ENCODE measurements around the gene MKLN1.
"Not testable (repeated sequence)": the region's sequence is repeated elsewhere in the genome, so short reads cannot be mapped to it uniquely, and the experiment has no call there.

Gene MKLN1

DNA sequence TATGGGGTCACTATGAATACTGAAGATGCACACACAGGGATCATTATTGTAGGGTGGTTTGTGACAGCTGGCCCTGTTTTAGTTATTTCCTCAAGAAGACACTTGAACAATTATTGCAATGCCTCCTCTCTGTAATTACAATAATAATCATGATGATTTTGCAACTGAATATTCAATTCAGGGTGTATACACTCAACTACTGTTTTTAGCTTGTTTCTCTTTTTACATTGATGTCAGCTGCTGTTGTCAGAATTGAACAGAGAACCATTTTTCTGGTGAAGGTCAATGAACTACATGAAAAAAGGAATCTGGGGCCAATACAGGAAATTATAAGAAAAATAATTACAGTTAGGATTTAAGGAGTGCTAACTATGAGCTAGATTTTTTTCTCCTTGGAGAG, 28.6 kb upstream of the MKLN1 start:
- TF ChIP-seq POLR2A (IDR thresholded peaks at IDR 0.05; ENCODE audit: low read depth, low read length), result no peak
- TF ChIP-seq POLR2AphosphoS5 (IDR thresholded peaks at IDR 0.05; ENCODE audit: low read depth, low read length), result no peak
- TF ChIP-seq TAF1 (IDR thresholded peaks at IDR 0.05; ENCODE audit: borderline replicate concordance, low read depth, low read length), result no peak

DNA sequence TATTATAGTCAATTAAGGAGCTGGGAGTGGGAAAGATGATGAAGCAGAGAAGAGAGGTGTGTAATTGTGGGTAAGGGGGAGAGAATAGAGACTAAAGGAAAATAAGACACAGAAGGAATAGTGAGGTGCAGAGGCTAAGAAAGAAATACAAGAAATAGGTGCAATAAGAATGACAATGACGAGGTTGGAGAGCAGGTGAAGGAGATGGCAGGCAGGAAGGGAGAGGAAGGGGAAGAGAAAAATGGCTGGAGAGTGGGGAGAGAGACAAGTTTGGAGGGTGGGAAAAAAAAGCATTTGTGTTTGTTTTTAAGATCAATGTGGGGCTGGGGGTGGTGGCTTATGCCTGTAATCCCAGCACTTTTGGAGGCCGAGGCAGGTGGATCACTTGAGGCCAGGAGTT, 27.6 kb upstream of the MKLN1 start:
- FAIRE-seq (no peak), DNase-seq (ENCODE audit: insufficient read length) (no peak)
- no peak for TF ChIP-seq TAF1 (IDR thresholded peaks at IDR 0.05; ENCODE audit: borderline replicate concordance, low read depth, low read length)
- no peak for TF ChIP-seq POLR2AphosphoS5 (IDR thresholded peaks at IDR 0.05; ENCODE audit: low read depth, low read length)
- TF ChIP-seq POLR2A (IDR thresholded peaks at IDR 0.05; ENCODE audit: low read depth, low read length), result no peak

More for the DNA sequence above, 28.6 kb upstream of the MKLN1 start:
- FAIRE-seq (no peak), DNase-seq (ENCODE audit: insufficient read length) (no peak)

DNA sequence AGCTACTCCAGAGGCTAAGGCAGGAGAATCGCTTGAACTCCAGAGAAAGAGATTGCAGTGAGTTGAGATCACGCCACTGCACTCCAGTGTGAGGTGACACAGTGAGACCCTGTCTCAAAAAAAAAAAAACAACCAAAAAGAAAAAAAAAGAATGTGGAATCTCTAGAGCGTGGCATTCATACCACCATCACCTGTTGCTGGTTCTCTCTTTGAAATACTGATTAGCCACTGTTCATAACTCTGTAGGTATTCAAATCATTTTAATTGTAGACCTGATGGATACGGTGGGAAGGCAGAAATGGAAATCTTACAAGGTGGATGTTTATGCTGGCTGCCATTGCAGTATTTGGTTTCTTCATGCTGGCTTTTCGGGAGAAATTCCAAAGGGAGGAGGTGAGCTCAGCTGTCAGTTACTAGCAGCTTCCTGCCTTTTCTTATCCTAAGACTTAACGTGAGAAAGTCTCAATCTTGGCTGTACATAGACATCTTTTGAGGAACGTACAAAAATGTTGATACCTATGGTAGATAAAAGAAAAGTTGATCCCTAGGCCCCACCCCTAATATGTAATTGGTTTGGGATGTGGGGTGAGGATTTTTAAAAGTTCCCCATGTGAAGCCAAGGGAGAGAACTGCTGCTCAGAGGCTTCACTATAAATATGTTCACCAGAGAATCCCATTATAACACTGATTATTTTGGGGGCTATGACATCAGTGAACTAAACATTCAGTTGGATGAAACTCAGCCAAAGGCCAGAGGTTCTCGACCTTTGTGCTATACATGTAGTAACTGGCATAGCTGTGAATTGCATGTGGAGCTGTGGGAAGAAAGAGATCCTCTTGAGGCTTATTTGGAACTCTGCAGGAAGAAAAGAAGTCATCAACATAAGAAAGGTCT, 26.9 kb upstream of the MKLN1 start:
- DNase-seq (ENCODE audit: insufficient read length) (no peak), FAIRE-seq (no peak)
- TF ChIP-seq TAF1 (IDR thresholded peaks at IDR 0.05; ENCODE audit: borderline replicate concordance, low read depth, low read length) (no peak), POLR2A (IDR thresholded peaks at IDR 0.05; ENCODE audit: low read depth, low read length) (no peak)

DNA sequence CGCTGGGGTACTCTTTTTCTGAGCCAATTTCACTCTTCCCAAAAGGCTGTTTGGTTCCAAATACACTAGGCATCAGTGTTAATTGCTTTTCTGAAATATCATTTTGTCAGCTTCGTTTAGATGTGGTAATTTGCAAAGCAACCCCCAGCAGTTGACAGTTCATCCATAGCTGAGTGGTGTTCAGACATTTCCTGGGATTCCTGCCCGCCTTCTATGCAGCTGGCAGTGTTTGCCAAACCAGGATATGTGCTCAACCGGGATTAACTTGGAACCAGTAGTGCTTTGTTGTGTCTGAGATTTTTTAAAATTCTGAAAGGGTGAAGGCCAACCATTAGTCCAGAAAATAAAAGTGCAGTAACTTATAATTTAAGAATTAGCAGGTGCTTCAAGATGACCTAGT, 25.2 kb upstream of the MKLN1 start:
- DNase-seq (ENCODE audit: insufficient read length), result no peak
- TF ChIP-seq POLR2AphosphoS5 (IDR thresholded peaks at IDR 0.05; ENCODE audit: low read depth, low read length) (no peak), TAF1 (IDR thresholded peaks at IDR 0.05; ENCODE audit: borderline replicate concordance, low read depth, low read length) (no peak), POLR2A (IDR thresholded peaks at IDR 0.05; ENCODE audit: low read depth, low read length) (no peak)
- FAIRE-seq, result no peak

DNA sequence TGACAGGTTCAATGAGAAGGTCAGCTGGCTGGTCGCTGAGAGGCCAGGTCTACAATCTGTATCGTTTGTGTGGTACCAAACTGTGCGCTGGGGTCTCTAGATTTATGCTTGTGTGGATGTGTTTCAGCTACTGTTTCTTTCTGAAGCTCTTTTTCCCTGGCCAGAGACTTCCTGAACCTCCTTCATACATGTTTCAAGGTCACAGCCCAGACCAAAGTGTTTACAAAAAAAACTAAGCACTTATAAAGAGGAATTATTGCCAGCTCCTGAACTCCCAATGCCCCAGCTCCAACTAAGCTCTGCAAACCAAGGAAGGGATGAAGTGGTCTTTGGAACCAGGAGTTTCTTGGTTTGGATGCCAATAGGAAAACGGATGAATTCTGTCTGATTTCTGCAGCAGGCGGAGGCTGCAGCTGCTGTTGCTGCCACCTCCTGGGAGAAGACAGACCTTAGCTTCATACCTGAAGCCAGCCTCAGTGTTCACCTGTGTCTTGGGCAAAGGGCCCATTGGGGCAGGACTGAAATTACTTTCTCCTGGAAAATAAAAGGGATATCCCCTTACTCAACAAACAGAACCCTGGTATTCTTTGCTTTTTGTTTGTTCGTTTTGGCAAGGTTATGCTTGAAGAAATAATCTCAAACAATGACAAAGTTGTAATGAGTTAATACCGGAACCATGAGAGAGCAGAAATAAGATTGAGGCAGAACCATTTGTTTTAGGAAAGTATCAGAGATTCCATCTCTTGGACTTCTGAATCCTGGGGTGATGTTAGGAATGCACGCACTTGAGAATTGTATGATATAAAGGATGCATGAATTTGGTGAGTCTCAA, 24.6 kb upstream of the MKLN1 start:
- TF ChIP-seq TAF1 (IDR thresholded peaks at IDR 0.05; ENCODE audit: borderline replicate concordance, low read depth, low read length) (no peak), POLR2A (IDR thresholded peaks at IDR 0.05; ENCODE audit: low read depth, low read length) (no peak), POLR2AphosphoS5 (IDR thresholded peaks at IDR 0.05; ENCODE audit: low read depth, low read length) (no peak)
- FAIRE-seq (no peak), DNase-seq (ENCODE audit: insufficient read length) (no peak)

DNA sequence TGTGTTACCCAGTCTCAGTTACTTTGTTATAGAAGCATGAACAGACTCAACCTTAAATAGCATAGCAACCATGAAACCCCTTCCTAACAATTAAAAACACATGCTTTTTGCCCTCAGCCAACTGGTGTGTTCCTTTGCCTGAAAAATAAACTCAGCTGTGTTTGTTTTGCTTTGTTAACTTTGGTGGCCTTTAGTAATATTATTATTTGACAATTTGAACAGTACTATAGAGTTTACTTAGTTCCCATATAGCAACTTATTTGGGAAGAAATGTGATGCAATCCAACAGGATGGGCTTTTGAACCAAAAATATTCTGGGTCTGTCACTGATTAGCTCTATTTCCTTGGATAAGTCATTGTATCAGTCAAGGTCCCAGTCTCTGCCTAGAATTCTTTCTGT, 22.5 kb upstream of the MKLN1 start:
- no peak for FAIRE-seq
- DNase-seq (ENCODE audit: insufficient read length), result no peak
- TF ChIP-seq POLR2A (IDR thresholded peaks at IDR 0.05; ENCODE audit: low read depth, low read length) (no peak), TAF1 (IDR thresholded peaks at IDR 0.05; ENCODE audit: borderline replicate concordance, low read depth, low read length) (no peak), POLR2AphosphoS5 (IDR thresholded peaks at IDR 0.05; ENCODE audit: low read depth, low read length) (no peak)

DNA sequence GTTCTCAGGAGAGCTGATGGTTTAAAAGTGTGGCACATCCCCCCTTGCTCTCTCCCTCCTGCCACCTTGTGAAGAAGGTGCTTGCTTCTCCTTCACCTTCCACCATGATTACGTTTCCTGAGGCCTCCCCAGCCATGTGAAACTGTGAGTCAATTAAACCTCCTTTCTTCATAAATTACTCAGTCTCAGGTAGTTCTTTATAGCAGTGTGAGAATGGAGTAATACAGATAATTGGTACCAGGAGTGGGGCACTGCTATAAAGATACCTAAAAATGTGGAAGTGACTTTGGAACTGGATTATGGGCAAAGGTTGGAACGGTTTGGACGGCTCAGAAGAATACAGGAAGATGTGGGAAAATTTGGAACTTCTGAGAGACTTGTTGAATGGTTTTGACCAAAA, 21.6 kb upstream of the MKLN1 start:
- not testable (repeated sequence) for FAIRE-seq; DNase-seq (ENCODE audit: insufficient read length)

DNA sequence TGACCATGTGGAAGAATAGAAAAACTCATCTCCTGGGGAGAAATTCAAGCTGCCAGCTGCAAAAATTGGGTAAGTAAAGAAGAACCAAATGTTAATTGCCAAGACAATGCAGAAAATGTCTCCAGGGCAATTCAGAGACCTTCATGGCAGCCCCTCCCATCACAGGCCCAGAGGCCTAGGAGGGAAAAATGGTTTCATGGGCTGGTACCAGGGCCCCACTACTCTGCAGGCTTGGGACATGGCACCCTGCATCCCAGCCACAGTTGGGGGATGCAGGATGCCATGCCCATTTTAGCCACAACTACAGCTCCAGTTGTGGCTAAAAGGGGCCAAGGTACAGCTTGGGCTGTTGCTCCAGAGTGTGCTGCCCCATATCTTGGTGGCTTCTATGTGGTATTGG, 20.9 kb upstream of the MKLN1 start:
- no peak for DNase-seq (ENCODE audit: insufficient read length)
- no peak for TF ChIP-seq TAF1 (IDR thresholded peaks at IDR 0.05; ENCODE audit: borderline replicate concordance, low read depth, low read length)
- TF ChIP-seq POLR2AphosphoS5 (IDR thresholded peaks at IDR 0.05; ENCODE audit: low read depth, low read length), result no peak
- no peak for TF ChIP-seq POLR2A (IDR thresholded peaks at IDR 0.05; ENCODE audit: low read depth, low read length)
- no peak for FAIRE-seq

DNA sequence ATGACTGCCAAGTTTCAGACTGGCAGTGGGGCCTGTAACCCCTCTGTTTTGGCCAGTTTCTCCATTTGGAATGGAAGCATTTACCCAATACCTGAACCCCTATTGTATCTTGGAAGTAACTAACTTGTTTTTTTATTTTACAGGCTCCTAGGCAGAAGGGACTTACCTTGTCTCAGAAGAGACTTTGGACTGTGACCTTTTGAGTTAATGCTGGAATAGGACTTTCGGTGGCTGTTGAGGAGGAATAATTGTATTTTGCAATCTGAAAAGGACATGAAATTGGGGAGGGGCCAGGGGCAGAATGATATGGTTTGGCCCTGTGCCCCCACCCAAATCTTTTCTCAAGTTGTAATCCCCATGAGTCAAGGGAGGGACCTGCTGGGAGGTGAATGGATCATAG, 20.0 kb upstream of the MKLN1 start:
- FAIRE-seq (no peak), DNase-seq (ENCODE audit: insufficient read length) (no peak)
- TF ChIP-seq TAF1 (IDR thresholded peaks at IDR 0.05; ENCODE audit: borderline replicate concordance, low read depth, low read length) (no peak), POLR2AphosphoS5 (IDR thresholded peaks at IDR 0.05; ENCODE audit: low read depth, low read length) (no peak), POLR2A (IDR thresholded peaks at IDR 0.05; ENCODE audit: low read depth, low read length) (no peak)

DNA sequence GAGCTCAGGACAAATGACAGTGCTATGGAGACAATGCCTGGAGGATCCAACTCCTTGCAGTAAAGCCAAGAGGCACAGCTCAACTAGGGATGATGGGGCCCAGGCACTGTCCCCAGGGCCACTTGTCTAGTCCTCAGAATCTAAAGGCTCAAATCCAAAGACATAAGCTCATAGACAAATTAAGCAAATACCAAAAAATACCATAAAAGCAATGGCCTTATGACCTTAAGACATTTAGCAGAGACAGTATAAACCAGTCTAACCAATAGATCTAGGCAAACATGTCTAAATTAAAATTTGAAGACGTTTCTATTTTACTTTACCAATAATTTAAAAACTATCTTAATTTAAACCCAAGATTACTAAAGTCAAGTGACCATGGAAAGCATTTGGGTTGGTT, 14.8 kb upstream of the MKLN1 start:
- DNase-seq (ENCODE audit: insufficient read length) (no peak), FAIRE-seq (no peak)
- no peak for TF ChIP-seq POLR2A (IDR thresholded peaks at IDR 0.05; ENCODE audit: low read depth, low read length)
- TF ChIP-seq TAF1 (IDR thresholded peaks at IDR 0.05; ENCODE audit: borderline replicate concordance, low read depth, low read length), result no peak
- no peak for TF ChIP-seq POLR2AphosphoS5 (IDR thresholded peaks at IDR 0.05; ENCODE audit: low read depth, low read length)

DNA sequence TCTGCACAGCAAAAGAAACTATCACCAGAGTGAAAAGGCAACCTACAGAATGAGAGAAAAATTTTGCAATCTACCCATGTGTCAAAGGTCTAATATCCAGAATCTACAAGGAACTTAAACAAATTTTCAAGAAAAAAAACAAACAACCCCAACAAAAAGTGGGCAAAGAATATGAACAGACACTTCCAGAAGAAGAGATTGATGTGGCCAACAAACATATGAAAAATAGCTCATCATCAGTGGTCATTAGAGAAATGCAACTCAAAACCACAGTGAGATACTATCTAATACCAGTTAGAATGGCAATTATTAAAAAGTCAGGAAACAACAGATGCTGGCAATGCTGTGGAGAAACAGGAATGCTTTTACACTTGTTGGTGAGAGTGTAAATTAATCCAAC, 7.1 kb upstream of the MKLN1 start:
- DNase-seq (ENCODE audit: insufficient read length), result no peak
- no peak for FAIRE-seq
- TF ChIP-seq POLR2A (IDR thresholded peaks at IDR 0.05; ENCODE audit: low read depth, low read length) (no peak), TAF1 (IDR thresholded peaks at IDR 0.05; ENCODE audit: borderline replicate concordance, low read depth, low read length) (no peak), POLR2AphosphoS5 (IDR thresholded peaks at IDR 0.05; ENCODE audit: low read depth, low read length) (no peak)

DNA sequence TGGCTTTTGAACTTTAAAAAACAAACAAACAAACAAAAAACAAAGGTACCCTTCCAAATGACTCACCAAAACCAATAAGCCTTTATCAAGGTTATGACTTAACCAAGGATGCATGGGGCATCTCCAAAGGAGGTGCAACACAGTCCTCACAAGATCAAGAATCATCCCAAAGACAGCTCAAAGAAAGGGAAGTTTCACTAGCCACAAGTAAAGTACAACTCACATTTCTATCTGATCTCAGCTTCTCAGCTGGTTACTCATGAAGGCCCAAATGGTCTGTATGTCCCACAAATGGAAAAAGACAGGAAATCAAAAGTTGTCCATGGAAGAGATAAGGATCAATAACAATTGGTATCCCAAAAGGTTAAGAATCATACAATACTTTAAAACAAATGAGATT, 6.0 kb upstream of the MKLN1 start:
- TF ChIP-seq POLR2A (IDR thresholded peaks at IDR 0.05; ENCODE audit: low read depth, low read length) (no peak), TAF1 (IDR thresholded peaks at IDR 0.05; ENCODE audit: borderline replicate concordance, low read depth, low read length) (no peak)
- FAIRE-seq (no peak), DNase-seq (ENCODE audit: insufficient read length) (no peak)

Measured in GM12892 (cell line).